ENCODE data around the gene KCTD16.

Gene KCTD16

DNA sequence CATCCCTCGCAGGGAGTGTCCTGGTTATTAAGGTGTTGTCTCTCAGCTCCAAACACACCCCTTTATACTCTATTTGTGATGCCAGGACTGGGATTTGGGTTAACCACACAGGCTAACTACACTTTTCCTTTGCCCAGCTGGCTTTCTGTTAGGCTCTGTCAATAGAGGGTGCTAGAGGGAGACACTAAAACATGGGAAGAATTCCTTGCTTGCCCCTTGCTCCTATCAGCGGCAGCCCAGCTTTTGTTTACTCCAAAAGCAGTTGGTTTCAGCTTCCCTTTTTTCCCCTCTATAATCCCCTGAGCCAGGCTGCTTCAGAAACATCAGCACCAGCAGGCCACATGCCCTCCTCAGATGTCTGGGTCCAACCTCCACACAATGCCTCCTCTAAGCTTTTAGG, 297.1 kb downstream of the KCTD16 start:
- DNase-seq, result peak; percentile 23

- no peak for DNase-seq
Measured at GRCh38 chr5:144468571-144468970, 297.9 kb downstream of the KCTD16 start.

DNA sequence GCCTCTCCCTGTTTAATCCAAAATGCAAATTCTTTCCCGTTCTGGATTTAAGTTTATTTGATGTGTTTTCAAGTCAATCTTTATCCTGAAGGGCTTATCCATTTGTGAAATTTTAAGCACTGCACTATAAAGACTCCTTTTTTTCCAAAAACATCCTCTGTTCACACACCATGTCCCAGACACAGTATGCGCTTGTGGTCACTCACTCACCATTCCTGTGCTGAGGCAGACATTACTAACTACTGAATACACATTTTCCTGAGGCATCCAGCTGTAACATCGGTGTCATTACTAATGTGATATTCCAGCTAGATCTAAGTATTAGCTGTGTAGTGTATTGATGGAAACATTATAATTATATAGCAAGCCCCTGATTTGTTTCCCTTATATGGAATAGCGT, 298.4 kb downstream of the KCTD16 start:
- DNase-seq, result no peak

- no peak for DNase-seq
Measured at GRCh38 chr5:144472221-144472620, 301.5 kb downstream of the KCTD16 start.

GRCh38 chr5:144473650-144474049, 303.0 kb downstream of the KCTD16 start:
- DNase-seq, result no peak

DNA sequence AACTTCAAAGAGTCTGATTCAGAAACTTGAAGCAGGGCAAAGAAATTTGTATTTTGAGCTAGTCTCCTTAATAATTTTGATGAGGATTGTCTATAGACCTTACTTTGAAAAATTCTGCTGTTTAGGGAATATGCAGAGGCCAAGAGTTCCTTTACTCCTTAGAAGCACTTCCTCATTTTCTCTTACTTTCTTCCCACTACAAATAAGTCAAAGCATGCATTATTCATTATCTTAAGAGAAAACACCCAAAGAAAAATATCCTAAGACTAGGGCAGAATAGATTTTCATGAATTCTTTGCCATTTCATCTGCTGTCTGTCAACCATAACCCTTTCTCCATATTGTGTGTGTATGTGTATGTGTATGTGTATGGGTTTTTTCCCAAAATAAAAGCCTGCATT, 307.9 kb downstream of the KCTD16 start:
- no peak for DNase-seq

- DNase-seq, result no peak
Measured at GRCh38 chr5:144481861-144482260, 311.2 kb downstream of the KCTD16 start.

GRCh38 chr5:144484124-144484897, 313.6 kb downstream of the KCTD16 start:
- DNase-seq, result no peak

- DNase-seq, result no peak
Measured at GRCh38 chr5:144485540-144485939, 314.9 kb downstream of the KCTD16 start.

GRCh38 chr5:144487207-144487606, 316.5 kb downstream of the KCTD16 start:
- no peak for DNase-seq

DNA sequence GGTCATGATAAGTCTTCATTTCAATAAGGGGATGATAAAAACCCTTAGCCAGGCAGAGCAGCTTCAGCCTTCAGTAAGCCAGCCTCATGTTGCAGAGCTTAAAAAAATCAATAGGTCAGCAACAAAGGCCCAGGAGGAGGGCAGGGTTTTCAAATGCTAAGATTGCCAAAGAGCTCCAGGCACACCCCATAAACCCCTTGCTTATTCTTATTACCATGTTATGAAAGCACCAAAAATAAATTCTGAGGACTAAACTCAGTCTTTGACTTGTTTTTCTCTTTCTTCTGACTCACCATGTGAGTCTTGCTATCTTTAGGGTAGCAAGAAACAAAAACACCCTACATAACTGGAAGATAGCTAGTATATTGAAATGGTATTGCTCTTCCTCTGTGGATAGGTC, 317.1 kb downstream of the KCTD16 start:
- no peak for DNase-seq

GRCh38 chr5:144503123-144503522, 332.4 kb downstream of the KCTD16 start:
- DNase-seq, result no peak

DNA sequence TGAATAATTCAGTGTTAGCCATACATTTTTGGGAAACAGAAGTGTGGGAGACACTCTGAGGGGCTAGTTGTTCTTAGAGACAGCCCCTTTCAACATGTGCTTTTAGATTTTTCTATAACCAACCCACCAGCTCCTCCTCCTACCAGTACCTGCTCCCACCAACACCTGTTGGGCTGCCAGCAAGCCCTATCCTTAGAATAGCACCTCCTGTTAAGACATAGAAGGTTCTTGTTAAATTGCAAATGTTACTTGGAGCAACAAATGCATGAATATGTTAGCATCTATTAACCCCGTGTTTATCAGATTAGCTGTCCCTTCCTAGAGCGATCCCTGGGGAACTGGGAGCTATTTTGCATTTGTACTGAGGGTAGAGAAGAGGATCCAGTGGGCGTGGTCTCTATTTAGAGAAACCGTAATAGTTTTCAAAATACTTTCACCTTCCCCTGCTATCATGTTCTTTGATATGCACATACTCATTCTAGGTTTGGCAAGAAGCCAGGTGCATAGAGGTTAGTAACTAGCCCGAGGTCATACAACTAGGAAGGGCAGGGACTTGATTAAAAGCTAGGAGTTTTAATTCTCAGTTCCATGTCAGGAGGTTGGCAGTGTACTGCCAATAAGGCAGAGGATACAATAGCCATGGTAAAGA, 334.4 kb downstream of the KCTD16 start:
- DNase-seq, result no peak

- no peak for DNase-seq
Measured at GRCh38 chr5:144510845-144511579, 340.3 kb downstream of the KCTD16 start.

DNA sequence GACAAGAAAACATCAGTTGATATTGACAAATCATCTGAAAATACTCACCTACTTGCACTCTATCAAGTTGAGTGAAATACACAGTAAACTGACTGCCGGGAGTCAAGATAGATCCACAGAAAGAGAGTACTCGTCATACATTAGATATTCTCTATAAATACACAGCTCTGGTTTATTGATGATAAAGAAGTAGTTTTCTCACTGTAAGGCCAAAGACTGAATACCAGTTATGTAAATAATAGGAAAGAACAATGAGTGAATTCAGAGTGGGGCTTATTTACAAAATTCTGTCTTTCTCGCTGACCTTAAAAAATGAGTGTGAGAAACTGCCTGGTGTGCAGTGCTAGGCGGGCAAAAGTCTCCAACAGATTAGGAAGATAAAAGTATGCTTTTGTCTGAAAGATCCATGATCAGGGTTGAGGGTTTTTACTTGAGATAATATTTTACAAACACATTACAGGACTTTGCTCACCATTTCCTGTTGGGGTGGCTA, 341.0 kb downstream of the KCTD16 start:
- DNase-seq, result no peak

GRCh38 chr5:144522698-144523097, 352.0 kb downstream of the KCTD16 start:
- no peak for DNase-seq

- no peak for DNase-seq
Measured at GRCh38 chr5:144525000-144525399, 354.3 kb downstream of the KCTD16 start.

DNA sequence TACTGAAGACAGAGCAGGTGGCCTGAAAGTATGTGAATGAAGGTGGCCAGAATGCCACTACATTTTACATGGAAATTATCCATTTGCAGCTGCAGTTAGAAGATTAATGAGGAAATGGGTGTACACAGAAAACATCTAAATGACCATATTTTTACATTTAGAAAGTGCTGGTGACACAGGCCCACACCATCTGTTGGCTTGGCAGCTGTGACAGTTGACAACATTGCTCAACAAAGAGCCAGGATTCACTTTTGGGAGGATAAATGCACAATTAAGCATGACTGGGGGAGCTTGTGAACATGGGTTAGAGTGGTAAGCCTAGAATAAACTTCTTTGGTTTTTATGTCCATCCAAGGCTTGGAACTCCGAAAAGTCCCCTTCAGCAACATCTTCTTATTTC, 360.5 kb downstream of the KCTD16 start:
- no peak for DNase-seq

Measured in left hindlimb (tissue), 1 donor.